Transverse colon (tissue), 4 donors: ENCODE measurements around the gene FOXD2. TPM values are rescaled to one million over a fixed set of nuclear protein-coding genes. Genes with fewer than 3 reads are reported as not detected.

Experiments used
- DNase-seq: peaks from one replicate; pipeline ENCODE4 v3.0.0-alpha.2; 2019
- H3K27ac ChIP-seq, 4 donors: fragments of 200-600 bp; sonication (generic); 2 replicates each; pipeline ENCODE4 v1.5.1; 2016 to 2018; ENCODE audit warnings: inconsistent platforms in 4 of 4
- H3K27me3 ChIP-seq: fragments of 200-600 bp; sonication (generic); 2 replicates; pipeline ENCODE4 v1.5.1; 2017; ENCODE audit warnings: inconsistent platforms
- H3K36me3 ChIP-seq, 4 donors: fragments of 200-600 bp; sonication (generic); 2 replicates each; pipeline ENCODE4 v1.5.1; 2017 to 2019; ENCODE audit warnings: inconsistent platforms in 4 of 4
- H3K4me1 ChIP-seq, 4 donors: fragments of 200-600 bp; sonication (generic); 2 replicates each; pipeline ENCODE4 v1.5.1; 2017 to 2020; ENCODE audit warnings: inconsistent platforms in 4 of 4
- H3K4me3 ChIP-seq, 4 donors: fragments of 200-600 bp; sonication (generic); 1 replicate in 1 of 4; 2 replicates in 3 of 4; pipeline versions ENCODE4 v1.5.1 to v1.6.1; 2017 to 2019; ENCODE audit warnings: inconsistent platforms in 4 of 4
- H3K9me3 ChIP-seq, 2 donors: fragments of 200-600 bp; sonication (generic); 2 replicates each; pipeline ENCODE4 v1.5.1; 2017 to 2019; ENCODE audit warnings: inconsistent platforms in 2 of 2
- EP300 ChIP-seq: sonication (generic); formaldehyde crosslinking; IDR thresholded peaks from one replicate; pipeline ENCODE4 v1.6.1; 2017; ENCODE audit warnings: antibody characterized with exemption, low read depth
- POLR2A ChIP-seq: fragments of 450-650 bp; IDR thresholded peaks from one replicate; pipeline ENCODE4 v1.6.1; 2016; ENCODE audit warnings: antibody characterized with exemption, mild to moderate bottlenecking, moderate library complexity
- POLR2AphosphoS5 ChIP-seq, 3 donors: sonication (generic); formaldehyde crosslinking; IDR thresholded peaks; one replicate each; pipeline ENCODE4 v1.6.1; 2016; ENCODE audit warnings: antibody characterized with exemption in 3 of 3
- WGBS, 2 donors: methylation state at CpG; one replicate each; pipeline ENCODE4 v1.1.5; 2018; ENCODE audit warnings: low coverage in 1 of 2; 5-methylcytosine and 5-hydroxymethylcytosine counted together
- in situ Hi-C, 4 donors: fragments of 200-750 bp; cut with MboI; loops; one replicate each; pipeline versions ENCODE4 v1.15.0 to v1.15.1; 2017; ENCODE audit warnings: low sequenced_read_pairs in 3 of 4, low pct_ligation_motif_present in 1 of 4, low pct_unique_long_range_greater_than_20kb in 1 of 4
- intact Hi-C: fragments of 100-400 bp; cut with DNase I; formaldehyde crosslinking; loops from one replicate; pipeline ENCODE4 v1.15.1; 2023; ENCODE audit warnings: low total_unique reads
- total RNA-seq, 4 donors: library from RNA; depleted of rRNA; stranded (reverse); fragments of >200 nt; gene quantifications; one replicate each; pipeline ENCODE4 v1.1.0, GENCODE V29; 2016
- TF ChIP-seq, protein P1 (sequence below), 5 experiments: fragments of 200-600 bp in 3 of 5; fragments of 450-650 bp in 2 of 5; sonication (generic) in 3 of 5; IDR thresholded peaks; 1 replicate in 2 of 5; 2 replicates in 3 of 5; pipeline ENCODE4 v1.5.1; 2016 to 2017; ENCODE audit warnings: antibody characterized with exemption in 5 of 5, inconsistent platforms in 3 of 5, mild to moderate bottlenecking in 2 of 5, moderate library complexity in 1 of 5

The FOXD2 gene
- total RNA-seq, 4 donors from 2014 or later: 15.8 to 20.9 (median 17.2) TPM

DNA sequence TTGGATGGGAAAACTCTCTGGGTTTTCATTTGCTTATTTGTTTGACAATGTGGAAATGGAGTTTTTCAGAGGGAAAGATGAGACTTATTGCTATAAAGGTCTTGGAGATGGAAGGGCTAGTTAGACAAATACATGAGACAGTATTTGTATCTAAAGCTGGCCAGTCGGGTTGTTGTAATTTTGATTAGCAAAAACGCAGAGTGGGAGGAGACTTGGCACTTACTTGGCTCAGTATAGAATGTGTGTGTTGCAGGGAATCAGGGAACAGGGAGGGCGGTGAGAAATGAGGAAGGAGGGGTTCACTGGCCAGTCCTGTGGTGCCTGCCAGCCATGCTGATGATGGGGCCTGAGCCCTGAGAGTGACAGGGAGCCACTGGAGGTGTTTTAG is 27.8 kb upstream of the FOXD2 start:
- in situ Hi-C loops (loop anchor here in 2 of 4 donors (25.0 kb wide), 1 partner anchor 223 kb away; the partner anchor contains the start of gene PDZK1IP1 (in 2 of the 2)), intact Hi-C loops (no loop called here)
- Histone ChIP-seq H3K4me1 (no peaks in the 10 kb centered on the region), H3K27ac (no peak overlapping the region), H3K27me3 (peaks cover 5% of the 10 kb centered on the region), H3K36me3 (no peaks in the 10 kb centered on the region), H3K9me3 (no peaks in the 10 kb centered on the region), H3K4me3 (no peak overlapping the region)
- TF ChIP-seq POLR2AphosphoS5 (IDR thresholded peaks at IDR 0.05) (no peak), POLR2A (no peak), EP300 (no peak)
- TF ChIP-seq, protein P1, sequence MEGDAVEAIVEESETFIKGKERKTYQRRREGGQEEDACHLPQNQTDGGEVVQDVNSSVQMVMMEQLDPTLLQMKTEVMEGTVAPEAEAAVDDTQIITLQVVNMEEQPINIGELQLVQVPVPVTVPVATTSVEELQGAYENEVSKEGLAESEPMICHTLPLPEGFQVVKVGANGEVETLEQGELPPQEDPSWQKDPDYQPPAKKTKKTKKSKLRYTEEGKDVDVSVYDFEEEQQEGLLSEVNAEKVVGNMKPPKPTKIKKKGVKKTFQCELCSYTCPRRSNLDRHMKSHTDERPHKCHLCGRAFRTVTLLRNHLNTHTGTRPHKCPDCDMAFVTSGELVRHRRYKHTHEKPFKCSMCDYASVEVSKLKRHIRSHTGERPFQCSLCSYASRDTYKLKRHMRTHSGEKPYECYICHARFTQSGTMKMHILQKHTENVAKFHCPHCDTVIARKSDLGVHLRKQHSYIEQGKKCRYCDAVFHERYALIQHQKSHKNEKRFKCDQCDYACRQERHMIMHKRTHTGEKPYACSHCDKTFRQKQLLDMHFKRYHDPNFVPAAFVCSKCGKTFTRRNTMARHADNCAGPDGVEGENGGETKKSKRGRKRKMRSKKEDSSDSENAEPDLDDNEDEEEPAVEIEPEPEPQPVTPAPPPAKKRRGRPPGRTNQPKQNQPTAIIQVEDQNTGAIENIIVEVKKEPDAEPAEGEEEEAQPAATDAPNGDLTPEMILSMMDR (IDR thresholded peaks at IDR 0.05): no peak
- WGBS, 2 donors: 41 to 71% methylated on average over 3 of the region's 3 CpGs
- DNase-seq: no peak

DNA sequence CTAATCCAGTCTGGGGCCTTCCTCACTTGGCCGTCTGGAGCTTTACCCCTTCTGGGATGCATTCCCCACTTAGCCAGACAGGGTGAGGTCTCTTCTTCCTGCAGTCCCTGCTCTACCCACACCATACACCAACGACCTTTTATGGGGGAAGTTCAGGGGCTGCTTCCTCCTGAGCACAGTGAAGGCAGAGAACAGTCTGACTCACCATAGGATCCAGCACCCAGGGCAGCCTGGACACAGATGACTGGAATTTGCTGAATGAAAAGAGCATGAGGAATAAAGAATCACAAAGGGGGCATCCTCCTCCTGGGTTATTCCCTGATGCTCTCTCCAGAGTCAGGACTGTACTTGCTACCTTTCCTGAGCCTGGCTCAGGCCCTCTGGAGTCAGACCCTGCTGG is 26.4 kb upstream of the FOXD2 start:
- intact Hi-C loops: no loop called here
- H3K27ac ChIP-seq: no peak overlapping the region
- 39% methylated on average over 2 of the region's 2 CpGs; no CpG with 5 or more reads in 1 of the 2 donors for WGBS, 2 donors
- in situ Hi-C loops: loop anchor here in 2 of 4 donors (25.0 kb wide), 1 partner anchor 224 kb away; the partner anchor contains the start of gene PDZK1IP1 (in 2 of the 2)
- peaks cover 17% of the 10 kb centered on the region for H3K27me3 ChIP-seq
- H3K36me3 ChIP-seq: no peaks in the 10 kb centered on the region
- H3K4me1 ChIP-seq: peaks cover 0 to 3% (median 0%) of the 10 kb centered on the region in 4 donors
- no peak overlapping the region for H3K4me3 ChIP-seq
- TF ChIP-seq POLR2AphosphoS5 (IDR thresholded peaks at IDR 0.05) (no peak), POLR2A (no peak), EP300 (no peak)
- TF ChIP-seq, protein P1 (IDR thresholded peaks at IDR 0.05): no peak
- no peaks in the 10 kb centered on the region for H3K9me3 ChIP-seq
- no peak for DNase-seq

DNA sequence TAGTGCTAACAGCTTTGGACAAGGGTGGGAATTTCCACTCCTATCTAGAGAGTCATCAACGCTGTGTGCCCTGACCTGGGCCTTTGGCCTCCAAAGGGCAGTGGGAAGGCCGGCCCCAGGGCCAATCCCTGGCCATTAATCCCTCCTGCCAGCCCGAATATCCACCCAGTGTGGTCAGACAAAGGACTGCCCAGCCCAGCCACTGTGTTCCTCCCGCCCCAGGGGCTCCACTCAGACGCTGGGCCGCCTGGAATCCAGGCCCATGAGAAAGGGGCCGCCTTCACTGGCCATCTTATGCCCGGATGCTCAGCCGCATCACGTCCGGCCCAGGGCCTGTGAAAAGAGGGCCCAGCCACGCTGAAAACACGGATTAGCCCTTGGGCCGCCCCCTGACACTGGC is 25.4 kb upstream of the FOXD2 start:
- Histone ChIP-seq H3K4me3 (no peak overlapping the region), H3K27me3 (peaks cover 27% of the 10 kb centered on the region), H3K27ac (no peak overlapping the region), H3K36me3 (no peaks in the 10 kb centered on the region), H3K4me1 (peaks cover 0 to 3% (median 0%) of the 10 kb centered on the region in 4 donors), H3K9me3 (no peaks in the 10 kb centered on the region)
- in situ Hi-C loops: loop anchor here in 2 of 4 donors (25.0 kb wide), 1 partner anchor 225 kb away; the partner anchor contains the start of gene PDZK1IP1 (in 2 of the 2)
- 88% methylated on average over 14 of the region's 14 CpGs; no CpG with 5 or more reads in 1 of the 2 donors for WGBS, 2 donors
- TF ChIP-seq POLR2A: no peak
- TF ChIP-seq EP300: no peak
- TF ChIP-seq POLR2AphosphoS5 (IDR thresholded peaks at IDR 0.05): no peak
- TF ChIP-seq, protein P1 (IDR thresholded peaks at IDR 0.05): no peak
- no peak for DNase-seq
- intact Hi-C loops: no loop called here

DNA sequence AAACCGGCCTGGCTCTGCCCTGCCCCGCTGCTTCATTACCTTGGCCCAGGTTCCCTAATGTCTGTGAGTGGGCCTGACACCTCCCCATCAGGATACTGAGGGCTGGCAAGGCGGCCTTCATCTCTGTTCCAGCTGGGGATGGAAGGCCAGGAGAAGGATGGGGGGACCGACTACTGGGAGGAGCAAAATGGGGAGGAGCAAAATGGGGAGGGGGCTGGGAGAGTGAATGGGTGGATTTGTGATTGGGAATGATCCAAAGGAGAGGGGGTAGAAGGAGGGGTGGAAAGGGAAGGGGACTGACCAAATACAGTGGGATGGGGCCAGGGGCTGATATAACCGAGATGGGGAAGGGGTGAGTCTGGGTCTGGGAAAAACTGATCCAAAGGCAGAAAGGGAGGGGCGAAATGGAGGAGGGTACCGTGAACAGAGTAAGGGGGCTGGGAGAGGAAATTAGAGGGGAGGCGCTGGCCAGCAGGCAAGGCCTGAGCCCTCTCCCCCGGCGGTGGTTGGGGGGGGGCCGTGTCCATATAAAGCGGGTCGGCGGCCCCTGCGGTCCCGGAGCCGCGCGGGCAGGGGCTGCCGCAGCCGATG is 22.0 kb upstream of the FOXD2 start, which contains the start of gene FOXE3:
FOXE3 (plus strand) TSS at position 558 of the 591 bp plus-strand sequence; CDS start at position 589, 31 bp downstream.
- 37% methylated on average over 21 of the region's 21 CpGs; no CpG with 5 or more reads in 1 of the 2 donors for WGBS, 2 donors
- in situ Hi-C loops (loop anchor here in 2 of 4 donors (25.0 kb wide), 1 partner anchor 229 kb away; the partner anchor contains the start of gene PDZK1IP1 (in 2 of the 2)), intact Hi-C loops (no loop called here)
- Histone ChIP-seq H3K4me3 (peak within 1 kb of the TSS in 3 of 4 donors; percentile 8 to 50 (median 26)), H3K36me3 (no peaks in the 10 kb centered on the region), H3K27me3 (peaks cover 43% of the 10 kb centered on the region), H3K4me1 (peaks cover 0 to 3% (median 0%) of the 10 kb centered on the region in 4 donors), H3K27ac (no peak within 1 kb of the TSS), H3K9me3 (no peaks in the 10 kb centered on the region)
- no peak for DNase-seq
- no peak for TF ChIP-seq EP300
- no peak for TF ChIP-seq POLR2A
- TF ChIP-seq, protein P1 (IDR thresholded peaks at IDR 0.05): no peak
- TF ChIP-seq POLR2AphosphoS5 (IDR thresholded peaks at IDR 0.05): no peak
